Tongue (tissue), 2 donors: ENCODE results near the gene ADAD2. TPM values are rescaled to one million over a fixed set of nuclear protein-coding genes. Genes with fewer than 3 reads are reported as not detected.

Experiments used
- DNase-seq: peaks from one replicate; pipeline ENCODE4 v3.0.0-alpha.2; 2015
- total RNA-seq: library from RNA; depleted of rRNA; stranded (reverse); fragments of >200 nt; gene quantifications from one replicate; pipeline ENCODE4 v1.2.3, GENCODE V29; 2014

The ADAD2 gene
- total RNA-seq, 1 donor from 2014 or later = 0.31 TPM

DNA sequence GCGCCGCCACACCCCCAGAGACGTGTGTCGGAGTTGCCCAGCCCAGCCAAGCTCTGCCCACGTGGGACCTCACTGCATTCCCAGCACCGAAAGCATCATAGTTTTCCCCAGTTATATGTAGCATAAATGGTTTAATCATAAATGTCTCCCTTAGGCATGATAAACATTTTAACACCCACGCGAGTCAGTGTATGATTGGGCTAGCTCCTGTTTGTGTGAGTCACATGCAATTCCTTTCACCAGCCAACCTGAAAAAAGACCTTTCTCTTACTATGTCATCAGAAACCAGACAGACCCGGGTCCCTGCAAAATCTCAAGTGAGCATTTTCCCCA, 13.2 kb upstream of the ADAD2 start:
- no peak for DNase-seq

DNA sequence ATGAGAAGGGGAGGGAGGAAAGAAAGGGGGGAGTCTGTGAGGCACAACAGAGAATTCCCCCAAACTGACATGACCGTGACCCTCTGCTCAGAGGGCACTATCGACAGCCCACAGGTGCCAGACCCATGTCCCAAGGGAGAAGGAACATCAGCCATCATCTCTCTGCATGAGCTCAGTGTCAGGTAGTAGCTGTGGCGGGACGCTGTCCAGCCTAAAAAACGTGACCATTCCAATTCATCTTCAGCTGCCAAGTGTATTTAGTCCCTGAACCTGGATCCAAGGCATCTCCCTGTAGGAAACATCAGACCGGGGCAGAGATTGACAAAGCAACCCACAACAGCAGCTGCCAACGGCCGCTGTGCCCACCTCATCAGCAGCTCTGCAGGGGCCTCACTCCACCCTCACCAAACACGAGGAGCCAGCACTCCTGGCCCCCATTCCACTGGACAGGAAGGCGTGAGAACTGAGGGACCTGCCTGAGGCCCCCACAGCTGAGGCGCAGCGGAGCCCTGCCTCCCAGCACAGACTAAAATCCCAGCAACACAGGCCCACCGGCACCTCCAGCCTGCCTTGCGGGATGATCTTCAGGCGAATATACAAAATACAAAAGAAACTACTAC, 12.7 kb upstream of the ADAD2 start:
- DNase-seq = peak; percentile 38

DNA sequence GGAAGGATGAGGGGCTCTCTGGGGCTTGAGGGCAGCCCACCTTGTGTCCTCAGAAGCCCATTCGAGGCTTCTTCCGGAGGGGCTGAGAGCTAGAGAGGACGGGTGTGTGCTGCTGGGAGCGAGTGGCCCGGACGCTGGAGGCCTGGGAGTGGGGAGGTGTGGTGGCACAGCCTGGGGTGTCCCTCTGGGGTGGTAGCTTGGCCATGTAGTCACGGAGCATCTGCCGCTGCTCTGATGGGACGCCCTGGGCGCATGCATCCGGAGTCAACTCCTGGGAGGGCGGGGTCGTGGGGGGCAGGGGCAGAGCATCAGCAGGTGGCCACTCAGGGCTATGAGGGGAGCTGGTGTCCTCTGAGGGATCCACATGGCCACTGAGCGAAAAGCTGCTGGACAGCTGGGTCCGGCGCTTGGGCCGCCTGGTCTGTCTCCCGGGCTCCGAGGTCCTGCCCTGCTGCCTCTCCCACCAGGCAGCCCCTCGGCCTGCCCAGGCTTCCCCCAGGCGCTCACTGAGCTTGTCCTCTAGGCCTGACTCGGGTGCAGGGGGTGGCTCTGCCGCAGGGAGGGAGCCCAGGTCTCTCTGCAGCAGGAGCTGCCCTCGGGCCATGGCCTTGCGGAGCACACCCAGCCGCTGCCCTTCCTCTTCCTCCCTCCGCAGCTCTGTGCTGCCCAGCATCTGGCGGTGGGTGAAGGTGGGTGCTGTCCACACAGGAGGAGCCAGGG, 11.9 kb upstream of the ADAD2 start:
- DNase-seq = no peak

DNA sequence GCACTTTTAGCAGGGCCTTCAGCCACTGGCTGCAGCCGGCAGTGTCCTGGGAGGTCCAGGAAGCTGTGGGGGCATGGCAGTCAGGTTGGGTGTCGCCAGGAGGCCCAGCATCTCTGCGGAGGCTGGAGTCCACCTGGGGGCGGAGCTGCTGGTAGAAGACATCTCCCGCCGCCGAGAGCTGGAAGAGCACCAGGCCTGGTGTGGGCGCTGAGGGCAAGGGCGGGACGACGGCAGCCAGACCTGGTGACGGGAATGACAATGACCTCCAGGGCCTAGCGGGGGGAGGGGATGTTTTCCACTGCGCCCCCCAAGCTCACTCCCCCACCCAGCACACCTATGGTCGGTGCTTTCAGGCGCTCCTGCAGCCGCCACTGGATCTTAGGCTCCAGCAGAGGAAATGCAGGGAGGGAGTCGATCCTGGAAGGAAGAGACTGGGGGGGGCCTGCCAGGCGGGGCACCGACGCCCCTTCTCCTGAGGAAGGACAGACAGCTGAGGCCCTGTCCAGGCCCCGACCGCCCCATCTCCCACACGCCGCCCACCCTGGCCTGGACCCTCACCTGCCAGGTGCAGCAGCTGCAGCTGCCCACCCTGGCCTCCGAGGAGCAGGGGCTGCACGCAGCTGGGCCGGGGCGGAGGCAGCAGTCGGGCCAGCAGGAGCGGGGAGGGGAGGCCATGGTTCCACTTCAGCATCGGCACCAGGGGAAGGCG, 11.2 kb upstream of the ADAD2 start:
- no peak for DNase-seq

DNA sequence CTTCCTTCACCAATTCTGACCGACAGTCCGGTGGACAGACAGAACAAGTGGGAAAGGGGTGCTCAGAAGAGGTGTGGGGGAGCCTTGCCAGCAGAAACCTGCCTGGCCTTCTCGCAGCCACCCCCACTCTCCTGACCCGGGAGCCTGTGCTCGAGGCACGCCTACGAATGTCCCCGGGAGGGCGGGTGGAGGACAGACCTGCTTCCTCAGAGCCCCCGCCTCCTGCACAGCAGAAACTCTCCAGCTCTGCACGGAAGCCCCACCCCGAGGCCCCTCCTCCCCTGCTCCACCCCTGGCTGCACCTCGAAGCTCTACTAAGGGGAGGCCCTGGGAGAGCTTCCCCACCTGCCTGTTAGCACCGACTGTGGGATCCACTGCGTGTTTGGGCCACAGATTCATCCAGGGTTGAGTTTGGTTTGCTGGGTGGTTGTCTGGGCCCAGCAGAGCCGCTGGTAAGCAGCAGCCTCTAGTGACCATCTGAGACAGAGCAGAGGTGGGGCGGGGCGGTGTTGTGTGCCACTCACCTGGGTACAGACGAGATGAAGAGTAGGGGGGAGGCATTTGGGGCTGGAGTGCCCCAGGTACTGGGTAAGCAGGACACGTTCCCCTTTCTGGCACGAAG, 10.3 kb upstream of the ADAD2 start:
- no peak for DNase-seq

DNA sequence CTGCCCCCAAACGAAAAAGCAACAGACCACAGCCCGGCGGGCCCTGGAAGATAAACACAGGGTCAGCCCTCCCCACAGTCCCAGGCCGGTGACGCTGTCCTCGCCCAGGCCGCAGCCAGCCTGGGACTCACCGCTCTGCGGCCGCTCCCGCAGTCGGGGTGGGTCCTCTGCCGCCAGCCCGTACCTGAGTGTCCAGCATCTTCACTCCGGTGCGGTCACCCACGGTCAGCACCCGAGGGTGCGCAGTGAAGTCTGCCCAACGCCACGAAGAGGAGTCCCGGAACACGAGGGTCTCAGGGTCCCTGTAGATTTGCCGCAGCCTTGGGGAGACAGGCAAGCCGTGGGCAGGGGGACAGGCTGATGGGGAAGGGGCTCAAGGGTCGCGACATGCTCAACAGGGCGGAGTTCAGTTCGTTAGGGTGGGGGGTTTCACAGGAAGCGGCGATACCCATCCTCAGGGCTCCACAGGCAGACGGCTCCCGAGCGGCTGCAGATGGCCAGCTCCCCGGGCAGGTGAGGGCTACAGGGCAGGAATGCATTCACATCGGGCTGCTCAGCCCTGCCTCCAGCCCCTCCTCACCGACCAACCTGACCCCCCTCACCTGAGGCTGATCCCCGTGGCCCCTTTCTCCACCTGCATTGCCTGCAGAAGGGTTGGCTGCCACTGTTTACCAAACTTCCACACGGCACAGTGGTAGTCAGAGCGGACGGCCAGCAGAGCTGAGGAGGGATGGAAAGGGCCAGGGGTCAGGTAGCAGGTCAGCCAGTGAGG, 9.6 kb upstream of the ADAD2 start:
- no peak for DNase-seq

DNA sequence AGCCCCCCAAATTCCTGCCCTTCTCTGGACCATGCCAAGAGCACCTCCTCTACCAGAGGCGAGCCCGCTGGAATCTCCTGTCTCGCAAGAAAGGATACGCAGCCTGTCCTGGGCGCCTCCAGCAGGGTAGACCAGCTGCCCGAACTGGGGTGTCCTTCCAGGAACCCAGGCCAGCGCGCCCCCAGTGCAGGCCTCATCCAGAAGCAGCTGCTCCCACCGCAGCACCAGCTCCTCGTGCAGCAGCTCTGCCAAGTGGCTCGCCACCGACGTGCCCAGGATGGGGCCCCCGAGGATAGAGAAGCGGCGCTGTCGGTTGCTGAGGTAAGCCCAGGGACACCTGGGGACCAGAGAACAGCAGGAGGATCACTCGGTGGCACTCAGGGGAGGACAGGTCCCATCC, 8.9 kb upstream of the ADAD2 start:
- DNase-seq = no peak

DNA sequence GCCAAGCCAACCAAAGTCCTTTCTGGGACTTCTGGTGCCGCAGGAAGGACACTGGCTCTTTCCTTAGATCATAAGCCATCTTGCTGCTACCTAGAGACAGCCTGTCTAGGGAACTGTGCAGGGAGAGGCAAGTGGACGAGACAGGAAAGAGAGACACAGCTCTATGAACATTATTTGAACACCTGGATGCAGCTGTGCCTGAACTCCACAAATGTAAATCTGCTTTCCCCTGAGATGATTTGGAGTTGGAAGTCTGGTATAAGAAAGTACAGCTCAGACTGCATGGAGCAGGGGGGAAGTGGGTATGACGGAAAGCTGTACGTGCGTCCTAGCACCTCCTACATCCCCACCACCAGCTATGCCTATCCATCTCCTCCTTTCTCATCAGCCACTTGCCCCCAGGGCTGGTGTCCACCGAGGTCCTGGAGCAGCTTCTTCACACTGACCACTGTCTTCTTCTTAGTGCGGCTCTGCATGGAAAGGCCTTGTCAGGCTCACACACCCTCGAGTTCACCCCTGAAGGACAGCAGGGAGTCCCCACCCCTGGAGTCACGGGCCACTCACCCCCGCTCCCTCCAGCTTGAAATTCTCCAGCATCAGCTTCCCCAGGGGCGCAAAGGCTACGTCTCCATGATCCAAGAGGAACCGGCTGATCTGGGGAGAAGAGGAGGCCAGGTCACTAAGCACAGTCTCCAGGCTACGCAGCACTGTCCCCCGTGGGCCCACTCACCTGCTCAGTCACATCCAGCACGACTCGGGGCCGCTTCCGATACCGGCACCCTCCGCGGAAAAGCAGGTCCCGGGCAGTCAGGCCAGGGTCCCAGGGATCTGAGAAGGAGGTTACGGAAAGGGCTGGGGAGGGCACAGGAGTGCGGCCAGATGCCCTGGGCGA, 8.0 kb upstream of the ADAD2 start:
- no peak for DNase-seq

DNA sequence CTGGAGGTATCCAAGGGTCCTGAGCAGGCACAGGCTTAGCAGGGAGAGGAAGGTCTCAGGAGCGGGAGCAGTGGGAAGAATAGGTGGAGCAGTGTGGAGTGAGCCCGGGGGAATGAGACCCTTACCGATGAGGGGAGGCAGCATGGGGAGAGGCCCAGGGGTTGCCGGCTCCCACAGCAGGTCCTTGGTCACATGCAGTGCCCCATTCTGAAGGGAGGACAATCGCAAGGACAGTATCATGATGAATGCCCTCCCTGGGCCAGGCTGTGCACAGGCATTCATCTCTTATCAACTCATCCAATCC, 7.4 kb upstream of the ADAD2 start:
- DNase-seq = no peak

DNA sequence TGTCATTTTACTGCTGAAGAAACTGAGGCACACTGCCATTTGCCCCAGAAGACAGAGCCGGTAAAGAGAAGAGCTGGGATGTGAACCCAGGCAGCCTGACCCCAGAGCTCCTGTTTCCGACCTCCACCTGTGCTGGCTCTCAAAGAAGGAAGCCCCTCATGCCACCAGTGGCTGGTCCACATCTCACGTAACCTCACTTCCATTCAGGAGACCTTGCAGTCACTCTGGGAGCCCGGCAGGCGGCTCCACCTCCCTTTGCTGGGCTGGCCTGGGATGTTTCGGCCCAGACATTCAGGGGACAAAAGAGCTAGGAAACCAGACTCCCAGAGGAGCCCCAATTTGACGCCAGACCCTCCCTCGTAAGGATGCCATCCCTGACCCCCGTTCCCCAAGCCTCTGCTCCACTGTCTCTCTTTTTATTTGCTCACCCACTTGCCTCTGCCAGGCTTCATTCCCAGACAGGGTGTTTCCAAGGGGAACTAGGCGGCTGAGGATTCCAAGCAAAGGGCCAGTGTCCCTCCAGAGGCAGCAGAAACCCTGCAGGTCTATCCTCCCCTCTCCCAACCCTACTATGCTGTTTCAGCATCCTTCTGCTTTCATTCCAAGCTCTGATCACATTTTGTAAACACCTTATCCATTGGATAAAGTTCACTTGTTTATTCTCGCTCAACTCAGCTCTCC, 6.9 kb upstream of the ADAD2 start:
- no peak for DNase-seq

DNA sequence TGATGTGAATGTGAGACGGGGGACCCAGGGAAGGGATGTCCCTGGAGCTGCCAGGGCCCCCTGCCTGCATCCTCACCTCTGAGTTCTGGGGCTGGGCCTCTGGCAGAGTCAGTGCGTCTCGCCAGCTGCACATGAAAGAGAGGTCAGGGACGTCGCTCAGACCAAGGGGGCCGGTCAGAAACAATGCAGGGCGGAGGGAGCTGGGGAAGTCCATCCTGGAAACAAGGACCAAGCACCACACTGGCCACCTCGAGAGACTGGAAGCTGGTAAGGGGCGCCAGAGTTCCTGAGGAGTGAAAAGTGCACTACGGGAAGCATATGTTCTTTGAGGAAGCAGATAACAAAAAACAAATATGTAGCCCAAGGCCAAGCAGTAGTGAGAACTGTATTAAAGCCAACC, 6.2 kb upstream of the ADAD2 start:
- no peak for DNase-seq

DNA sequence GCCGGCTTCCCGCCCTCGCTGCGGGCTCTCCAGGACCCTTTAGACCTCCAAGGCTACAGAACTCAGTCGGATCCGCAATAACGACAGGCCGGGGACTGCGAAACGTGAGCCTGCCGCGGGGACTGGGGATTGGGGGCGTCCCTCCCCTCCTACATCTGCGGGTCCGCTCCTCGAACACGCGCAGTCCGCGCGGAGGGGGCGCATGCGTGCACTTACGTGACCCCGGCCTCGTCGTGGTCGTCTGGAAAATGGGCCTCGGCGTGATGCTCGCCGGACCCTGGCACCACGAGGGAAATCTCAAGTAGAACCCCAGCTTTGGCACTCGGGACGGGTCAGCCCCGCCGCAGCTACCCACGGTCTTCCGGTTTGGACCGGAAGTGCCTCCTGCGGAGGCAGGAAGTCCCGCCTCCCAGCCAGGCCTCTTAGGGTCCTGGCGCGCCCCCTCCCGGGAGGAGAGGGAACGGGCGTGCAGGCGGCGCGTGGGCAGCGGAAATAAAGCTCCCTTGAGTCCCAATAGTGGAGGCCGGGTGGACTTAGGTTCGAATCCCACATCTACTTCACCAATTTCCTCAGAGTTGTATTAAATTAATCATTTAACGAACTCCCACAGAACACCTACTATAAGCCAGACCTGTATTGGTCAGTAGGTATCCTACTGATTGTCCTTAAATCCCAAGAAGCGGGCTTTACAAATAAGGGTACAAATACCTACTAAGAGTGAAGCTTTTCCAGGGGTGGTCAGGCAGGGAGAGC, 4.1 kb upstream of the ADAD2 start, which contains the start of gene TAF1C:
TSS of gene TAF1C (minus strand) at position 373 of the 753 bp plus-strand sequence. CDS start 2,069 bp downstream, outside the sequence.
- peak; percentile 98 for DNase-seq

DNA sequence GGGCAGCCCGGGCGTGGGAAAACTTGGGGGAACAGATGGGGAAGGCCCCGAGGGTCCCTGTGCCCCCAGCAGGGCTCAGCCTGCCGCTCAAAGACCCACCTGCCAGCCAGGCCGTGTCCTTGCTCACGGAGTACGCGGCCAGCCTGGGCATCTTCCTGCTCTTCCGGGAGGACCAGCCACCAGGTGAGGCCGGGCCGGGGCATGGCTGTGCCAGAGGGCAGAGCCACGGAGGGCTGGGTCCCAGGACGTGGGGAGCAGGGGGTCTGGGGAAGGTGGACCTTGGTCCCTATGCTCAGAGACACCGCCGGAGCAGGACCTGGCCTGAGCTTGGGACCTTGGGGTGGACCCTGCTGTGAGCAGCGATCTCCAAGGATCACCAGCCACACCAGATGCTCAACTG, 509 bp downstream of the ADAD2 start:
- DNase-seq = no peak

DNA sequence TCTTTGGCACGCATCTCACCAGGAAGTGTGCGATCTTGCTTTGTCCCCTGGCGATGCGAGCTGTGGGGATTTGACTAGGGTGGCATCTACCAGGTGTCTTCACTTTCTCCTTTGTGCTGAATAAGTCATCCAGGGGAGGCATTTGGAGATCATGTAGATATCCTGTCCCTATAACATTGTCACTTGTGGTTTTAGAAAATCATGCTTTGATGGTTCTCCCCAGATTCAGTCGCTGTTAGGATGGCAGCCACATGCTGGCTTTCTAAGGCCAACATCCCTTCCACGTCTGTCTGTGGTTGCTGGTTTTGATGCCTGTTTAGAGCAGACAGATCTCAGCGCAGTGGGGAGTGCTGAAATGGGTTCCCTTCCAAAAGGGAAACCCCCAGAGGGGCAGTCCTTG, 2.5 kb downstream of the ADAD2 start:
- no peak for DNase-seq

DNA sequence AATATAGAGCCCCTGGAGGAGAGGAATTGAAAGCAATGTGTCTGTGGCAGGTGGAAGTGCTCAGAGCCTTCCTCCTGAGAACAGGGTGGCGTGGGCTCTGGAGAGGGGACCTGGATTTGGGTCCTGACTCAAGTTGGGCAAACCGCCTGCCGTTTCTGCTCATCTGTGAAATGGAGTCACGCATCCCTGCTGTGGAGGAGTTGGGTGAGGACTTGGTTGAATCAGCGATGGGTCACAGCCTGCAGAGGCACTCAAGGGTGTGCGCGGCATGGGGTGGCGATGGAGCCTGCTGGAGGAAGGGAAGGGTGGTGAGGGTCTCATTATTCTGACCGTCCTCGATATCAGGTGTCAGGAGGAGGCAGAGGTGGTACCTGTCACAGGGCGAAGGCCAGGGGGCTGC, 3.1 kb downstream of the ADAD2 start:
- DNase-seq = no peak

DNA sequence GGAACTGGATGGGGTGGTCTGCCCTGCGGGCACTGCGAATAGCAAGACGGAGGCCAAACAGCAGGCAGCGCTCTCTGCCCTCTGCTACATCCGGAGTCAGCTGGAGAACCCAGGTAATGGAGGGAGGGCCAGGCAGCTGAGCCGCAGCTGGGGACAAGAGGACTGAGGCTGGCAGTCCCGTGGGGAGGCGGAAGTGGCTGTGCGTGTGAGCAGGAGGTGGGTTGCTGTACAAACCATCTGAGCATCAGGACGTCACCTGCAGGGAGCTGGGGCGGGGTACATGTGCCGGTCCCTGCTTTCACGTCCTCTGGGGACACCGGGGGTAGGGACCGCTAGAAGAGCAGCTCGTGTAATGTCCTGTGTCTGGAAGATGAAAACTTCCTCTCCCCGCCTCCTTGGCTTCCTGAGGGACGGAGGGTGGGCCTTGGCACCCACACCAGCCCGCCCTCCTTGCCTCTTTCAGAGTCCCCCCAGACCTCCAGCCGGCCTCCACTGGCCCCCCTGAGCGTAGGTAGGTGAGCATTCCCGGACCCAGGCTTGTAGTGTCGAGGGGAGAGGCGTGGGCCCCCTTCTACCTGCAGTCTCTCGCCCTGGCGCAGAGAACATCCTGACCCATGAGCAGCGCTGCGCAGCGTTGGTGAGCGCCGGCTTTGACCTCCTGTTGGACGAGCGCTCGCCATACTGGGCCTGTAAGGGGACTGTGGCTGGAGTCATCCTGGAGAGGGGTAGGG, 3.7 kb downstream of the ADAD2 start:
- no peak for DNase-seq

DNA sequence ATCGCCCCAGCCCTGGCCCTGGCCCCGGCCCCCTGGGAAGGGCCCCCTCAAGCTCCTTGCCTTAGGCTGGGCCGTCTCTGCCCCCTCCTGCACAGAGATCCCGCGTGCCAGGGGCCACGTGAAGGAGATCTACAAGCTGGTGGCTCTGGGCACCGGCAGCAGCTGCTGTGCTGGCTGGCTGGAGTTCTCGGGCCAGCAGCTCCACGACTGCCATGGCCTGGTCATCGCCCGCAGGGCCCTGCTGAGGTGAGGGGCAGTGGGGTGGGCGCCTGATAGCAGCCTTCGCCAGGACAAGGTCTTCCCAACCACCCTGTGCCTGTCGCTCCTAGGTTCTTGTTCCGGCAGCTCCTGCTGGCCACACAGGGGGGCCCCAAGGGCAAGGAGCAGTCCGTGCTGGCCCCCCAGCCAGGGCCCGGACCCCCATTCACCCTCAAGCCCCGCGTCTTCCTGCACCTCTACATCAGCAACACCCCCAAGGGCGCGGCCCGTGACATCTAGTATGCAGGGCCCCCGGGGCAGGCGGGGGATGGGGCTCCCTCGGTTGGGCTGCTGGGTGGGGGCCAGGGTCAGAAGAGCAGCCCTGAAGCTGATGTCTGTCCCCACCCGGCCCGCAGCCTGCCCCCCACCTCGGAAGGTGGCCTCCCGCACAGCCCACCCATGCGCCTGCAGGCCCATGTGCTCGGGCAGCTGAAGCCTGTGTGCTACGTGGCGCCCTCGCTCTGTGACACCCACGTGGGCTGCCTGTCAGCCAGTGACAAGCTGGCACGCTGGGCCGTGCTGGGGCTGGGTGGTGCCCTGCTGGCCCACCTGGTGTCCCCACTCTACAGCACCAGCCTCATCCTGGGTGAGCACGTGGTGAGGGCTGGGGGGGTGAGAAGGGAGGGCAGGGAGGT, 4.5 kb downstream of the ADAD2 start:
- DNase-seq = no peak

DNA sequence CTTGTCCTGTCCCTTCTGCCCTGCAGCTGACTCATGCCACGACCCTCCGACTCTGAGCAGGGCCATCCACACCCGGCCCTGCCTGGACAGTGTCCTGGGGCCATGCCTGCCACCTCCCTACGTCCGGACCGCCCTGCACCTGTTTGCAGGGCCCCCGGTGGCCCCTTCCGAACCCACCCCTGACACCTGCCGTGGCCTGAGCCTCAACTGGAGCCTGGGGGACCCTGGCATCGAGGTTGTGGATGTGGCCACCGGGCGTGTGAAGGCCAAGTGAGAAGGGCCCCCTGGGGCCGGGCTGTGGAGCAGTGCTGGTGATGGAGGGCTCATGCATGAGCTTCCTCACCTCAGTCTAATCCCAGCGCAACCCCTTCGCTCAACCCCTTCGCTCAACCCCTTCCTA, 5.1 kb downstream of the ADAD2 start:
- DNase-seq = no peak
